H1 (cell line): ENCODE results near the gene GFOD1. TPM values are rescaled to one million over a fixed set of nuclear protein-coding genes. Genes with fewer than 3 reads are reported as not detected.
A peak's percentile ranks its signal among the peaks of the same experiment; 100 is the strongest.

ENCODE experiments used
- CTCF ChIA-PET: fragments of 300-600 bp; sonication (Branson Sonifier 250); formaldehyde crosslinking; loops from one replicate; lab custom pipeline; 2021; ENCODE audit not compliant: partially characterized antibody; lab: Charles Lee
- POLR2A ChIA-PET: fragments of 300-600 bp; sonication (Branson Sonifier 250); formaldehyde crosslinking; loops from one replicate; lab custom pipeline; 2021; ENCODE audit warnings: inconsistent platforms; ENCODE audit not compliant: partially characterized antibody; lab: Charles Lee
- DNase-seq, 2 experiments: peaks; one replicate each; pipeline versions ENCODE4 v3.0.0 to v3.0.0-alpha.2; 2010 to 2022; ENCODE audit warnings: low spot score in 2 of 2, low read depth in 1 of 2, mixed read lengths in 1 of 2
- FAIRE-seq: peaks from 2 replicates; lab custom pipeline; 2011; peaks lifted over from hg19 to GRCh38; lab: Jason Lieb, UNC
- H2AFZ ChIP-seq: 2 replicates; pipeline ENCODE4 v1.8.1; 2012; ENCODE audit warnings: low read length, inconsistent platforms
- H2AK5ac ChIP-seq: 2 replicates; pipeline ENCODE4 v1.6.1; 2013; ENCODE audit warnings: low read depth, low read length
- H2BK120ac ChIP-seq: replicated peaks from 2 replicates; pipeline ENCODE3; 2013; ENCODE audit warnings: low read depth, low read length, inconsistent platforms
- H2BK12ac ChIP-seq: 2 replicates; pipeline ENCODE4 v1.6.1; 2013; ENCODE audit warnings: low read depth, low read length
- H2BK15ac ChIP-seq: 2 replicates; pipeline ENCODE4 v1.6.1; 2013; ENCODE audit warnings: low read length
- H2BK20ac ChIP-seq: 2 replicates; pipeline ENCODE4 v1.6.1; 2013; ENCODE audit warnings: low read length
- H2BK5ac ChIP-seq: 2 replicates; pipeline ENCODE4 v1.6.1; 2013; ENCODE audit warnings: low read depth, low read length
- H3K14ac ChIP-seq: 2 replicates; pipeline ENCODE4 v1.6.1; 2013; ENCODE audit warnings: inconsistent platforms; ENCODE audit not compliant: insufficient read length
- H3K18ac ChIP-seq: 2 replicates; pipeline ENCODE4 v1.6.1; 2013; ENCODE audit warnings: low read length; ENCODE audit errors: extremely low read depth
- H3K23ac ChIP-seq: 2 replicates; pipeline ENCODE4 v1.6.1; 2013; ENCODE audit warnings: inconsistent platforms; ENCODE audit not compliant: insufficient read length
- H3K23me2 ChIP-seq: 2 replicates; pipeline ENCODE4 v1.6.1; 2013; ENCODE audit warnings: low read depth, low read length
- H3K27ac ChIP-seq: 2 replicates; pipeline ENCODE4 v1.6.1; 2011; ENCODE audit warnings: low read depth, low read length, inconsistent platforms
- H3K27me3 ChIP-seq, 4 experiments: replicated peaks in 1 of 4; 1 replicate in 1 of 4; 2 replicates in 3 of 4; pipeline versions ENCODE4 v1.6.1 to v1.8.1; 2011 to 2013; ENCODE audit warnings: low read length in 3 of 4, mild to moderate bottlenecking in 3 of 4, inconsistent platforms in 2 of 4, mixed read lengths in 2 of 4, moderate library complexity in 1 of 4; ENCODE audit not compliant: control insufficient read depth in 3 of 4, insufficient read depth in 3 of 4; ENCODE audit errors: extremely low read depth in 1 of 4
- H3K36me3 ChIP-seq, 4 experiments: 2 replicates each; pipeline versions ENCODE4 v1.6.1 to v1.8.1; 2011 to 2013; ENCODE audit warnings: mild to moderate bottlenecking in 4 of 4, low read length in 3 of 4, moderate library complexity in 2 of 4, control low read depth in 1 of 4, inconsistent platforms in 1 of 4; ENCODE audit not compliant: insufficient read depth in 4 of 4, control insufficient read depth in 2 of 4
- H3K4ac ChIP-seq: replicated peaks from 2 replicates; pipeline ENCODE3; 2013; ENCODE audit warnings: low read length, low read depth, mixed read lengths, inconsistent platforms; ENCODE audit not compliant: insufficient read length
- H3K4me1 ChIP-seq, 4 experiments: replicated peaks in 1 of 4; 1 replicate in 1 of 4; 2 replicates in 3 of 4; pipeline versions ENCODE4 v1.6.1 to v1.8.1; 2011 to 2013; ENCODE audit warnings: low read length in 3 of 4, inconsistent platforms in 2 of 4, mixed read lengths in 1 of 4; ENCODE audit not compliant: insufficient read depth in 4 of 4, control insufficient read depth in 3 of 4
- H3K4me2 ChIP-seq, 2 experiments: 2 replicates each; pipeline versions ENCODE4 v1.6.1 to v1.8.1; 2011 to 2013; ENCODE audit warnings: low read depth in 2 of 2, low read length in 2 of 2, control low read depth in 1 of 2, inconsistent platforms in 1 of 2, mild to moderate bottlenecking in 1 of 2; ENCODE audit not compliant: insufficient read depth in 1 of 2
- H3K4me3 ChIP-seq, 4 experiments: fragments of 200-600, 300-600 bp in 1 of 4; sonication (generic), shearing (Covaris generic), sonication (Bioruptor Twin) in 1 of 4; 2 replicates each; pipeline versions ENCODE4 v1.5.1 to v1.8.1; 2011 to 2016; ENCODE audit warnings: low read length in 4 of 4, low read depth in 3 of 4, control low read depth in 2 of 4, inconsistent platforms in 2 of 4, mild to moderate bottlenecking in 2 of 4, mixed read lengths in 1 of 4, moderate library complexity in 1 of 4; ENCODE audit not compliant: insufficient read depth in 2 of 4; ENCODE audit errors: extremely low read depth in 1 of 4
- H3K56ac ChIP-seq: replicated peaks from 2 replicates; pipeline ENCODE3; 2013; ENCODE audit warnings: low read depth, mild to moderate bottlenecking, mixed read lengths, low read length, inconsistent platforms; ENCODE audit not compliant: insufficient read length
- H3K79me1 ChIP-seq: 2 replicates; pipeline ENCODE4 v1.6.1; 2013; ENCODE audit warnings: low read depth, low read length, control low read depth
- H3K79me2 ChIP-seq, 2 experiments: 2 replicates each; pipeline versions ENCODE4 v1.6.1 to v1.8.1; 2012 to 2013; ENCODE audit warnings: low read length in 2 of 2, mild to moderate bottlenecking in 2 of 2, inconsistent platforms in 1 of 2; ENCODE audit not compliant: insufficient read depth in 2 of 2, control insufficient read depth in 1 of 2
- H3K9ac ChIP-seq, 4 experiments: replicated peaks in 1 of 4; 1 replicate in 1 of 4; 2 replicates in 3 of 4; pipeline versions ENCODE4 v1.6.1 to v1.8.1; 2011 to 2013; ENCODE audit warnings: low read depth in 3 of 4, low read length in 3 of 4, control low read depth in 2 of 4, mild to moderate bottlenecking in 2 of 4, moderate library complexity in 2 of 4, inconsistent platforms in 1 of 4; ENCODE audit errors: extremely low read depth in 1 of 4
- H3K9me3 ChIP-seq, 2 experiments: 2 replicates each; pipeline versions ENCODE4 v1.6.1 to v1.8.1; 2012 to 2013; ENCODE audit warnings: mild to moderate bottlenecking in 2 of 2, moderate library complexity in 2 of 2, control low read depth in 1 of 2, inconsistent platforms in 1 of 2, low read depth in 1 of 2, low read length in 1 of 2, mixed read lengths in 1 of 2; ENCODE audit not compliant: insufficient read depth in 2 of 2
- H4K20me1 ChIP-seq, 2 experiments: replicated peaks in 1 of 2; 2 replicates each; pipeline versions ENCODE3 to v1.8.1; 2011 to 2013; ENCODE audit warnings: inconsistent platforms in 2 of 2, low read length in 2 of 2, mild to moderate bottlenecking in 1 of 2; ENCODE audit not compliant: insufficient read depth in 2 of 2, control insufficient read depth in 1 of 2
- H4K5ac ChIP-seq: 2 replicates; pipeline ENCODE4 v1.6.1; 2013; ENCODE audit warnings: low read length, low read depth, mixed read lengths, inconsistent platforms; ENCODE audit not compliant: insufficient read length
- H4K8ac ChIP-seq: 2 replicates; pipeline ENCODE4 v1.8.0; 2013; ENCODE audit warnings: mild to moderate bottlenecking, moderate library complexity, low read length, inconsistent platforms; ENCODE audit not compliant: insufficient read depth; ENCODE audit errors: extremely low read depth
- H4K91ac ChIP-seq: replicated peaks from 2 replicates; pipeline ENCODE3; 2013; ENCODE audit warnings: low read length, mixed read lengths, inconsistent platforms; ENCODE audit not compliant: insufficient read length
- CTCF ChIP-seq, 3 experiments: IDR thresholded peaks; 1 replicate in 2 of 3; 2 replicates in 1 of 3; pipeline versions ENCODE4 v1.5.1 to v1.6.1; 2011; ENCODE audit warnings: low read length in 3 of 3, mild to moderate bottlenecking in 3 of 3, inconsistent platforms in 2 of 3, low read depth in 1 of 3, moderate library complexity in 1 of 3; ENCODE audit not compliant: insufficient read depth in 1 of 3; ENCODE audit errors: control extremely low read depth in 1 of 3
- EP300 ChIP-seq, 2 experiments: IDR thresholded peaks; 1 replicate in 1 of 2; 2 replicates in 1 of 2; pipeline ENCODE4 v1.6.1; 2011 to 2012; ENCODE audit warnings: low read depth in 2 of 2, low read length in 2 of 2, mild to moderate bottlenecking in 2 of 2, borderline replicate concordance in 1 of 2, inconsistent platforms in 1 of 2, moderate library complexity in 1 of 2
- KDM4A ChIP-seq: IDR thresholded peaks from one replicate; pipeline ENCODE4 v1.7.1; 2012; ENCODE audit warnings: low read depth, mild to moderate bottlenecking, moderate library complexity, low read length, inconsistent platforms; ENCODE audit not compliant: severe bottlenecking
- MAX ChIP-seq: IDR thresholded peaks from 2 replicates; pipeline ENCODE4 v1.6.1; 2012; ENCODE audit warnings: inconsistent platforms
- NANOG ChIP-seq: IDR thresholded peaks from 2 replicates; pipeline ENCODE4 v1.6.1; 2011; ENCODE audit warnings: low read length, low read depth, mild to moderate bottlenecking, inconsistent platforms; ENCODE audit not compliant: insufficient read depth, poor library complexity, severe bottlenecking
- RBBP5 ChIP-seq: IDR thresholded peaks from 2 replicates; pipeline ENCODE4 v1.7.1; 2012; ENCODE audit warnings: low read depth, mild to moderate bottlenecking, inconsistent platforms, low read length, moderate library complexity, borderline replicate concordance
- SIN3A ChIP-seq, 2 experiments: IDR thresholded peaks in 1 of 2; conservative IDR thresholded peaks in 1 of 2; 2 replicates each; pipeline ENCODE4 v1.6.1; 2011 to 2012; ENCODE audit warnings: low read length in 2 of 2, improper control_type of control experiment in 1 of 2, low read depth in 1 of 2, mild to moderate bottlenecking in 1 of 2
- YY1 ChIP-seq: IDR thresholded peaks from 2 replicates; pipeline ENCODE4 v1.6.1; 2011; ENCODE audit warnings: low read depth, mild to moderate bottlenecking, low read length
- WGBS, 2 experiments: shearing (Covaris generic) in 1 of 2; methylation state at CpG; one replicate each; pipeline versions ENCODE4 v1.1.6 to v1.1.7; 2013 to 2015; ENCODE audit warnings: low lambda C conversion rate in 2 of 2, mixed read lengths in 2 of 2, inconsistent platforms in 1 of 2, low coverage in 1 of 2, missing lambda C conversion rate in 1 of 2; ENCODE audit not compliant: insufficient replicate concordance in 2 of 2, insufficient coverage in 1 of 2, insufficient read length in 1 of 2; ENCODE audit errors: extremely low coverage in 1 of 2, missing lambda C conversion rate in 1 of 2; 5-methylcytosine and 5-hydroxymethylcytosine counted together
- polyA plus RNA-seq, 7 experiments: library from polyadenylated mRNA; depleted of rRNA in 3 of 7; stranded (reverse) in 5 of 7; unstranded in 2 of 7; fragments of >200 nt in 5 of 7; fragments of 200-250 nt in 2 of 7; gene quantifications; 1 replicate in 5 of 7; 2 replicates in 1 of 7; 4 replicates in 1 of 7; pipeline versions ENCODE4 v1.2.1 to v1.2.3, GENCODE V29; 2011 to 2013; ENCODE audit warnings: missing spikeins in 2 of 7, mixed read lengths in 2 of 7
- total RNA-seq: library from RNA; stranded (reverse); fragmentation: NEBNext Ultra II Directional; extraction: Animal tissue kit (Norgen Biotek cat#: 25700); gene quantifications from 2 replicates; pipeline ENCODE4 v1.2.1, GENCODE V29; 2021

Gene GFOD1
- total and polyA plus RNA-seq, 2 of the 8 experiments (the other 6 are each of a cell fraction or from before 2014, with no cell fraction given): 2.5 to 8.8 TPM

GRCh38 chr6:13504611-13505344, 17.4 kb upstream of the GFOD1 start:
- Histone ChIP-seq H3K9me3 (no peaks in the 10 kb centered on the region), H3K14ac (no peak overlapping the region), H3K79me2 (no peaks in the 10 kb centered on the region), H2BK5ac (no peak overlapping the region), H3K56ac (no peak overlapping the region), H3K4ac (no peak overlapping the region), H4K20me1 (no peaks in the 10 kb centered on the region), H3K27ac (no peak overlapping the region), H3K4me1 (no peaks in the 10 kb centered on the region; a peak in 1 of 7 replicates), H2BK15ac (no peak overlapping the region), H3K4me2 (no peak overlapping the region), H2BK120ac (no peak overlapping the region), H3K23ac (no peak overlapping the region), H2BK12ac (no peak overlapping the region), H3K23me2 (no peaks in the 10 kb centered on the region), H3K9ac (no peak overlapping the region), H4K91ac (no peak overlapping the region), H3K36me3 (no peaks in the 10 kb centered on the region), H4K5ac (no peak overlapping the region), H3K18ac (no peak overlapping the region), H3K79me1 (no peaks in the 10 kb centered on the region), H2AFZ (0 out of 2 replicates have a peak overlapping the region, but pooled peaks have one; percentile 15), H2BK20ac (no peak overlapping the region), H2AK5ac (no peak overlapping the region), H3K27me3 (no peaks in the 10 kb centered on the region; a peak in 1 of 7 replicates), H4K8ac (no peak overlapping the region), H3K4me3 (no peak overlapping the region)
- ChIA-PET POLR2A (no interaction called here), CTCF (interaction anchor here (0.8 kb wide), 1 partner anchor 70 kb away, joined by 3 read pairs; the partner anchor contains the start of gene SIRT5)
- FAIRE-seq (no peak), DNase-seq (no peak)
- 95% methylated on average over 5 of the region's 5 CpGs; no CpG with 5 or more reads in 1 of the 2 experiments for WGBS, 2 experiments
- TF ChIP-seq YY1: no peak
- TF ChIP-seq SIN3A (conservative IDR thresholded peaks at IDR 0.05 in 1 of 2, IDR thresholded peaks at IDR 0.05 in 1 of 2; ENCODE audit: low read depth in 1 of 2, low read length in 2 of 2): no peak
- no peak for TF ChIP-seq MAX
- no peak for TF ChIP-seq CTCF (IDR thresholded peaks at IDR 0.05; ENCODE audit: control extremely low read depth in 1 of 3, insufficient read depth in 1 of 3, low read depth in 1 of 3, low read length in 3 of 3)
- no peak for TF ChIP-seq KDM4A
- no peak for TF ChIP-seq EP300 (IDR thresholded peaks at IDR 0.05; ENCODE audit: borderline replicate concordance in 1 of 2, low read depth in 2 of 2, low read length in 2 of 2)
- no peak for TF ChIP-seq RBBP5
- TF ChIP-seq NANOG: no peak
